GM12891 (cell line): Measurements from ENCODE around the gene SUPT20HL1.

ENCODE experiments used
- POLR2A ChIP-seq: IDR thresholded peaks from 2 replicates; pipeline ENCODE4 v1.6.1; 2011; ENCODE audit warnings: low read depth, low read length, control low read depth
- POLR2AphosphoS5 ChIP-seq: IDR thresholded peaks from 2 replicates; pipeline ENCODE4 v1.6.1; 2011; ENCODE audit warnings: low read depth, low read length, control low read depth

DNA sequence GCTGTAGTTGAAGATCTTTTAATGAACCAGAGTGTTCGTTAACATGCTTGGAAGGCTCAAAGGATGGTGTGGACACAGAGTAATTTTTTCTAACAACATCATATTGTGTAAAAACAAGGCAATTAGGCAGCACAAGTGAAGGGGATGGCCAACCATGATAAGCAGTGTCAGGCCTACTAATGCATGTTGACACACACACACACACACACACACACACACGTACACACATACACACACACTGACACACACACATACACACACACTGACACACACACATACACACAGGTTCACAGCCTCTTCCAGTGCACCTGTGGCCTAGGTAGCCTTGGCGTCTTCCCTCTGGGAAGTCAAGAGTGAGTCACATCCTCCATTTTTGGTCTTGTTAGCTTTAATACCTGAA, at the start of gene SUPT20HL1:
- no peak for TF ChIP-seq POLR2A
- no peak for TF ChIP-seq POLR2AphosphoS5
